Measurements from ENCODE around the gene ATP5ME.

ATP5ME gene

DNA sequence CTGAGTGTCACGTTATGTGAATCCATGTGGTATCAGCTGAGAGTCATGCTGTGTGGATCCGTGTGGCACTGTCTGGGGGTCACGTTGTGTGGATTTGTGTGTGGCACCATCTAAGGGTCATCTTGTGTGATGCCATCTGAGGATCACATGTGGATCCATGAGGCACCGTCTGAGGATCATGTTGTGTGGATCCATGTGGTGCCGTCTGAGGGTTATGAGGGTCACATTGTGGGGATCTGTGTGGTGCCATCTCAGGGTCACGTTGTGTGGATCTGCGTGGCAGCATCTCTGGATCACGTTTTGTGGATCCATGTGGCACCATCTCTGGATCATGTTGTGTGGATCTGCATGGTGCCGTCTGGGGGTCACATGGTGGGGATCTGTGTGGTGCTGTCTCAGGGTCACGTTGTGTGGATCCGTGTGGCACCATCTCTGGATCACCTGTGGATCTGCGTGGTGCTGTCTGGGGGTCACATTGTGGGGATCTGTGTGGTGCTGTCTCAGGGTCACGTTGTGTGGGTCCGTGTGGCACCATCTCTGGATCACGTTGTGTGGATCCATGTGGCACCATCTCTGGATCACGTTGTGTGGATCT lies 41.8 kb downstream of the ATP5ME start:
- no peak for DNase-seq

DNA sequence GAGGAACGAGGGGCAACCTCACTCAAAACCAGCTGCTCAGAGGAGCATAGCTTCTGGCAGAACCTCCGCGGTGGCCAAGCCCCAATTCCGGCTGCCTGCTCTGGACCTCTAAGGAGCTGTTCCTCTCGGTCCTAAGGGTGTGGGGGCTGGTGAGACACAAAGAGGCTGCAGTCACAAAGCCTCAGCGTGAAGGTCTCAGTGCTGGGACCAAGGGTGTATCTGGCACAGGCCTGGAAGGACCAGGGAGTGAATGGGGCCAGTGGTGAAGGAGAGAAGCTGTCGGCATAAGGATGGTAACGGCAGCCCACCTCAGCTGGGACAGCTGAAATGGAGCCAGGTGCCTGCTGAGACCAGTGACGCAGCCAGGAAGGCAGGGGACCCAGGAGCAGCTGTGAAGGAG lies 43.4 kb downstream of the ATP5ME start:
- DNase-seq: no peak

DNA sequence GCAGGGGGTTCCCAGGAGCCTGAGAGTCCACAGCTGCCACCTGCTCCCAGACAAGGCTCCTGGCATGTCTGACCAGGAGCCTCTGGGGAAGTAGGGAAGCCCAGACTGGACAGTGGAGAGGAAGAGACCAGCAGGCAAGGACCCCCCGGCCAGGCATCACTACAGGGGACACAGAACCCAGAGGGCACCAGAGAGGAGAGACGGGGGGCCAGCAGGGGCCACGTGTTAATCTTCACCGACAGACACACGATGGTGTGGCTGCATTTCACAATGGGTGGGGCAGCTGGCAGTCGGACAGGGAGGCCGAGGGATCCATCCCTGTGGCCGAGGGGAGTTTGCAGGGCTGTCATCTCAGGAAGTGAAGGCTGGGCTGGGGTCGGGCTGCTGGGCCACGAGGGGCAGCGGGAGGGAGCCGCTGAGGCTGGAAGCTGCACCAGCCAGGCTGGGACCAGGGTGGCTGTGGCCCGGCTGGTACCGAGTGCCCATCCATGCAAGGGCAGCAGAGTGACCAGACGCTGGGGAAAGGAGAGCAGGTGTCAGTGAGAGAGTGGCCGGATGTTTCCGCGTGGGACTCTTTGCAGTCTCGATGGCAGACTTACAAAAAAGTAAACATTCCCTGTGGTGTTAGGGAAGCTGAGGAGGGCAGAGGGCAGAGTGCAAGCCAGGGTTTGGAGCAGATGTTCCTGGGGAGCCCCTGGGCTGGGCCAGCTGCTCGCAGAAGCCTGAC lies 44.0 kb downstream of the ATP5ME start:
- DNase-seq: no peak

DNA sequence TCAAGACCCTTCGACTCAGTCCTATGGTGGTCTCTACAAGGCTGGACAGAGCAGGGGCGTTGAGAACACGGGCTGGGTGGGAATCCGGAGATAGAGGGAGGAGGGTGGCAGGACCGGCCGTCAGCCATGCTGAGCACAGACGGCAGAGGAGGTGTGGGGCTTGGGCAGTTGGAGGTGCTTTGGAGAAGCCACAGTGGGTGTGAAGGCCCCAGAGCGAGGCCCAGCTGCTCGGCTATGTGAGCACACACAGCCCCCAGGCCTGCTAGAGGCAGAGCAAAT lies 44.5 kb downstream of the ATP5ME start:
- no peak for DNase-seq

DNA sequence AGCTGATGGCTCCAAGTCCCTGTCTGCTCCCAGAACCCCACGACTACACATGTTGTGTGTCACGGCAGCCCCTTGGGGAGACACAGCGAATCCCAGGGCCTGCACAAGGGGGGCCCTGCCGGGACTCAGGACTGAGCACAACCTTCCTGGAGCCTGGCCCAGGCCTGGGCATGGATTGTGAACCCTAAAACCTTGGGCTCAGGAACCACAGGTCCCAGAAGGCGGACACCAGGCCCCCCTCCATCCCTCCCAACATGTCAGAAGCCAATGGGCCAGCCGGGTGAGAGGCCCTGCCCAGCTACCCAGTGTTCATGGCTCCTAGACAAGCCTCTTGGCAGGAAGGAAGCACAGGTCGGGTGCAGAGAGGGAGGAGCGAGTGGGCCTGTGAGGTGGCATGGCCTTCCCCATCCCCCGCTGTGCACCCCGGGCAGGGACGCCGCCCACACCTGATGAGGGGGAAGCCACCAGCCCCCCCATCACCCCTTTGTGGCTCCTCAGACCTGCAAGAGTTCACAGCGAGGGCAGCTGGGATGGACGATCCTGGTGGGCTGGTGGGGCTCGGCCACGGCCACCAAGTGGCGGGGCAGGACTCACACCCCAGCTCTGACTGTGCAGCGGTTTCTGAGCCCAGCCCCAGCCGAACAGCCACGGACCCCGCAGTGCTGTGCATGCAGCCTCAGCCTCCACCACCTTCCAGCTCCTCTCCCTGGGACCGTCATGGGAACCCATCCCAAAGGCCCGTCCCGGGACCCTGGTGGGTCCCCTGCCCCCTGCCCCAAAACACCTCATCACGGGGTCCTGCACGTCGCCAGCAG lies 45.0 kb downstream of the ATP5ME start:
- DNase-seq: no peak

DNA sequence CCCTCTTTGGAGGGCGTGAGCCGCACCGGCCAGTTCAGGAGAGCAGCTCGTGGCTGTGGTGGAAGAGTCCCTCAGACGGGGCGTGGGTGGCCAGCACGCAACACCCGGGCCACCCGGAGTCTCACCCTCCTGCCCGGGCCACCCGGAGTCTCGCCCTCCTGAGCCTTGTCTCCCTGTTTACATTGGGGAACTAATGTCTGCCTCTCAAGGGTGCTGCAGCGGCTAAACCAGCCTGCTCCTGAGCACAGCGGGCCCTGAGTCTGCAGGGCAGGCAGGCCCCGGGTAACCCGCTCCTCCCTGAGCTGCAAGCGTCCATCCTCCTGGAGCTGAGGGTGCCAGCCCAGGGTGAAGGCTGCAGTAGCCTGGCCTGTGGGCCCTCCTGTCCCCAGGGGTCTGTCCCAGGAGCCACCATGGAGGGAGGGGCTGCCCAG lies 45.8 kb downstream of the ATP5ME start:
- DNase-seq: no peak

DNA sequence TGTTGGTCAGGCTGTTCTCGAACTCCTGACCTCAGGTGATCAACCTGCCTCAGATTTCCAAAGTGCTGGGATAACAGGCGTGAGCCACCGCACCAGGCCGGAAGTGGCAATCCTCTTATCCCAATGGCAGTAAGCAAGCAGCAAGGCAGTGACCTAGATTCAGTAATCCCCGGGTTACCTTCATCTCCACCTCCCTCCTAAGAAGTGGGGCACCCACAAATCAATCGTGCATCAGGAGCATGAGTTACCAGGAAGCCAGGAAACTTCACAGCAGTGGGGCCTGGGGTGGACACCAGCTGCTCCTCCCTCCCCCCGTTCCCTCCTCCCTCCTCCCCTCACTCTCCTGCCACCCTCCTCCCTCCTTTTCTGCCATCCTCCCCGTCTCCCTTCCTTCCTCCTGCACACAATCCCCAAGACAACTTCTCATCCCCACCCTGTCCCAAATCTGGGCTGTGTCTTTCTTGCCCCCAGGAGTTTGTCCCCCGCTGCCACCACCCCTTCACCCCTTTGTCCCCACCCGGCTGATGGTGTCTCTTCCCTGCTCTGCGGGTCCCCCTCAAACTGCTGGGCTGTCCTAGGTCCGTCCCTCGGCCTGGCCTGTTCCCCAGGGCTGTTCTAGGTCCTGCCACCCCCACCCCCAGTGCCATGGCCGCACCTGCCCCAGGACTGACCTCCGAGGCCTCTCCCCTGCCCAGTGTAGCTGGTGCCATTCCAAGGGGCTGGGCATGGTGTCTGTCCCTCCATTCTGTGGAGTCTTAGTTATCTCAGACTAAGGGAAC lies 46.5 kb downstream of the ATP5ME start:
- no peak for DNase-seq

DNA sequence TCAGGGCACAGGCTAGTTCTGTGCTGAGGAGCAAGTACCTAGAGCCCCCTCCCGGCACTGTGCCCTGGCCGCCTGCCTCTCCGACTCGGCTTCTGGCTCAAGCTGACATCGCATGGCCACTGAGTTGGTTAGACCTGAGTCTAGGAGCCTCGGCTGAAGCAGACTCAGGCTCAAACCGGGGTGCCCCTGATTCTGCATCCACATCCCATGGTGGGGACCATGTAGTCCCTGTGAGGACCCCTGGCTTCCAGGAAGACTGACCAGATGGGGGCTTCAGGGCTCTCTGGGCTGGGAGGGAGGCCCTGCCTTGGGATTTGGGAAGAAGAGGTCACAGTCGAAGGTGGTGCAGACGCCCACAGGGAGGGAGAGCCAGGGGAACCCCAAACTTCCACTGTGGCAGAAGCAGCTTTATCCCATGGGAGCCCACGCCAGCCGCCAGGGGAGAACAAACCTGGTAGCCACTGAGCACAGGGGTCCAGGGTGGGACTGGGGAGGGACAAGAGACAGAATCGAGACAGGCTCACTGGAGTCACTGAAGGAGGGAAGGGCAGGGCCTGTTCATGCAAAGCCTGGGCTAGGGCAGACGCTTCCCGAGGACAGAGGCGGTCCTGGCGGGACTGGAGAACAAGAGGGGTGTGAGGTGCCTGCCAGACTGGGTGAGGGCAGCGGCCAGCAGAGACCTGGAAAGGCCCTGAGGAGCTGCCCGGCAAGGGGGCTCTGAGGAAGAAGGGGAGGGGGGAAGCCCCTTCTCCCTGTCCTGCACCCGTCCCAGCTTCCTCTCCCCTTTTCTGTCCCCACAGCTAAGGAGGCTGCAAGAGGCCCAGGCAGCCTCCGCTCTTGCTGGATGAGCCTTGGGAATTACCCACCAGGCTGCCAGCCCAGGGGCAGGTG lies 47.6 kb downstream of the ATP5ME start:
- DNase-seq: no peak

DNA sequence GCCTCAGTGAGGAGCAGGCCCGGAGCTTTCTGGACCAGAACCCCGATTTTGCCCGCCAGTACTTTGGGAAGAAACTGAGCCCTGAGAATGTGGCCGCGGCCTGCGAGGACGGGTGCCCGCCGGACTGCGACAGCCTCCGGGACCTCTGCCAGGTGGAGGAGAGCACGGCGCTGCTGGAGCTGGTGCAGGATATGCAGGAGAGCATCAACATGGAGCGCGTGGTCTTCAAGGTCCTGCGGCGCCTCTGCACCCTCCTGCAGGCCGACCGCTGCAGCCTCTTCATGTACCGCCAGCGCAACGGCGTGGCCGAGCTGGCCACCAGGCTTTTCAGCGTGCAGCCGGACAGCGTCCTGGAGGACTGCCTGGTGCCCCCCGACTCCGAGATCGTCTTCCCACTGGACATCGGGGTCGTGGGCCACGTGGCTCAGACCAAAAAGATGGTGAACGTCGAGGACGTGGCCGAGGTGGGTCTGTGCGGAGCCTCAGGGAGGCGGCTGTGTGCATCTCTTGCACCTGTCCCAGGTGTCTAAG lies 48.4 kb downstream of the ATP5ME start:
- DNase-seq: no peak

DNA sequence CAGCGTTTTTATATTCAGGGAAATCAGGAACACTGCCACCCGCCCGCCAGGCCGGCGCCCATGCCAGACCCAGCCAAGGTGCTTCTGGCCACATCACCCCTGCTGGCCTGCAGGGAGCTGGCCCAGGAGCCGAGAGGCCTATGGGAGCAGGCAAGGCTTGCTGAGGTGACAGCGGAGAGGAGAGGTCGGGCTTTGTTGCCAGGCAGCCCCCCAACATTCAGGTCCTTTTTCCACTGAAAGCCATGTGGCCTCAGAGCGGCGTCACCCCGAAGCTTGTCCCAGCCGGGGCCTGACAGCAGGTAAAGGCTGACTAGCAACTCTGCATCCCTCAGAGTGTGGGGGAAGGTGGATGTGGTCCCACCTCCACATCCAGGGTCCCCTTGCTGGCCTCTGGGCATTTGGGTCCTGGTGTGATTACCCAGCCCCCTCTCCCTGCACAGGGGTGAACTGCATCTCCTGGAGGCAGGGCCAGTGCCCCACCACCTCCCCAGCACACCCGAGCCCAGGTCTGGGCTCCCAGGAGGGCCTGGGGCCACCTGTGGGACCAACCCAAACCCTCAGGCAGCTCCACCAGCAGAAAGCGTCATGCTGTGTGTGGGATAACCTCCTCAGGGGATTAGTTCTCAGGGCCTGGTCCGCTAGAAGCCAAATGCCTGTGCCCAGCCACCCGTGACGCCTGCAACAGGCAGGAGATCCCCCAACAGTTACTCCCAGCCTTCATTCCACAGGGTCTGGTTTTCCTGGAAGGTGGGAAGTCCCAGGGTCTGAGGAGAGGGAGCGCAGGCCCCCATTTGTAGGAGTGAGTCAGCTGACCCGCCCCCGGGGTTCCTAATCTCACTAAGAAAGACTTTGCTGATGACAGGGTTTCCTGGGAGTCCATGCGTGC lies 49.1 kb downstream of the ATP5ME start, which contains the start of gene PDE6B:
PDE6B (plus strand) TSS at position 869 of the 886 bp plus-strand sequence. CDS start 54 bp downstream, outside the sequence.
- DNase-seq: no peak

DNA sequence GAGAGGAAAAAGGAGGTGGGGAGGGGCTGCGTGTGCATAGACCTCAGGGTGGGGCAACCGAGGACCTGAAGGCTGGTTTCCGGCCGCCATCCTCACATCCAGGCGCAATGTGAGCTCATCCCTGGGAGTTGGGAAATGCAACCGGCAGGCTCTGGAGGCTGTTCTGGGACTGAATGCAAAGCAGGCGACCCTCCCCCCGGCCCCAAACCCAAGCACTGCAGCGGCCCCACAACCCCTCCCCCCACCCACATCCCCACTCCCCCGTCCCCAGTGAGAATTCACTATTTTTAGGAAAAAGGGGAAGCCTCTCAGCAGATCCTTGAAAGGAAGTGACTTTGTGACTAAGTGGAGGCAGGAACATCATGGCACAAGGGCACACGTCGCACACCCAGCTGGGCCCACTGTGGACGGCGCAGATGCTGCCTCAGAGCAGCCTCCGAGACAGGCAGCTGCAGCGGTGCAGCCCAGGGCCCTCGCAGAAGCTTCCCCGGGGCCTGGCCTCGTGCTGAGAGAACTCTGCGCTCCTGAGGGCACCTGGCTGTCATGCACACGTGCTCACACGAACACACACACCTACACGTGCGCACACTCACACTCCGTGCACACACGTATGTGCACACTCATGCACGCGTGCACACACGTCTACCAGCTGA lies 50.0 kb downstream of the ATP5ME start:
- peak; percentile 45 to 53 (median 50) for DNase-seq

DNA sequence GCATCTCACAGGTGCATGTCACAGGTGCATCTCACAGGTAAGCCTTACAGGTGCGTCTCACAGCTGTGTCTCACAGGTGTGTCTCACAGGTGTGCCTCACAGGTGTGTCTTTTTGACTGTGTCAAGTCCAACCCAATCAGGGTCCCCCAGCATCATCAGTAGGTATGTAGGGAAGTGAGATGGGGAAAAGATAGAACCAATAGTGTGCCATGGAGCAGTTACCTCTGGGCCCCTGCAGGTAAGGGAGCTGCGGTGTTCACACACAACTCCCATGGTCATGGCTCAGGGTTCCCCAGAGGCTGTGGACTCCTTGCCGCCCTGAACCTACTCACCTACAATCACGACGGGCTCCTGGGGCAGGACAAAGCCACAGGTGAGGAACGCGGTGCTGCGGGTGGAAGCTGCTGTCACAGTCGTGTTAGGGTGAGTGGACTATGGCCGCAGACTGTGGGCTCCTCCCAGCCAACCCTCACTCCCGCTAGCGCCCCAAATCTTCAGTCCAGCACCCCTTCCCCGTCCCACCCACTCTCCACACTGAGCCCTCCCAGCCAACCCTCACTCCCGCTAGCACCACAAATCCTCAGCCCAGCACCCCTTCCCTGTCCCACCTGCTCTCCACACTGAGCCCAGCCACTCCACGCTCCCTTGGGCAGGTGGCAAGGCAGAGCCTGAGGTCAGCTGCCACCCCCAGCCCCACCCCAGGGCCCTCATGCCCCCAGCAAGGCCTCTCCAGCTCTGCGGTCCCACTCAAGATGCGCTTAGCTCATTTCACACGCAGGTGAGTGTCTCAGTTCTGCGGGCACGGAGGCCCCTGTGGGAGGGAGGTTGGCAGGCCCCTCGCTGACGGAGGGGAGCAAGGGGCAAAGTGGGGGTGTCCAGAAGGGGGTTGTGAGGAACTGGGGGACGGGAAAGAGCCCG lies 50.8 kb downstream of the ATP5ME start:
- no peak for DNase-seq

Data from suppressor macrophage treated with lipopolysaccharide for 1 hour (primary cell).